ENCODE data around the gene BUB1.

Gene BUB1

GRCh38 chr2:110670826-110671225, 7.0 kb downstream of the BUB1 start:
- Histone ChIP-seq H3K27me3 (replicated peaks; ENCODE audit: control insufficient read depth, insufficient read depth, low read length) (no peaks in the 10 kb centered on the region), H3K36me3 (ENCODE audit: control insufficient read depth, insufficient read depth, low read length) (peaks cover 16% of the 10 kb centered on the region), H3K4me3 (replicated peaks; ENCODE audit: low read depth, low read length) (no peak overlapping the region)
- no peak for TF ChIP-seq CTCF (IDR thresholded peaks at IDR 0.05; ENCODE audit: insufficient read depth, low read length, poor library complexity, severe bottlenecking)
- no peak for DNase-seq (ENCODE audit: extremely low read depth, insufficient read length)

GRCh38 chr2:110669079-110669478, 8.8 kb downstream of the BUB1 start:
- no peaks in the 10 kb centered on the region for H3K27me3 ChIP-seq (replicated peaks; ENCODE audit: control insufficient read depth, insufficient read depth, low read length)
- TF ChIP-seq CTCF (IDR thresholded peaks at IDR 0.05; ENCODE audit: insufficient read depth, low read length, poor library complexity, severe bottlenecking), result no peak
- no peak overlapping the region for H3K4me3 ChIP-seq (replicated peaks; ENCODE audit: low read depth, low read length)
- DNase-seq (ENCODE audit: extremely low read depth, insufficient read length), result no peak
- H3K36me3 ChIP-seq (ENCODE audit: control insufficient read depth, insufficient read depth, low read length), result peaks cover 13% of the 10 kb centered on the region

DNA sequence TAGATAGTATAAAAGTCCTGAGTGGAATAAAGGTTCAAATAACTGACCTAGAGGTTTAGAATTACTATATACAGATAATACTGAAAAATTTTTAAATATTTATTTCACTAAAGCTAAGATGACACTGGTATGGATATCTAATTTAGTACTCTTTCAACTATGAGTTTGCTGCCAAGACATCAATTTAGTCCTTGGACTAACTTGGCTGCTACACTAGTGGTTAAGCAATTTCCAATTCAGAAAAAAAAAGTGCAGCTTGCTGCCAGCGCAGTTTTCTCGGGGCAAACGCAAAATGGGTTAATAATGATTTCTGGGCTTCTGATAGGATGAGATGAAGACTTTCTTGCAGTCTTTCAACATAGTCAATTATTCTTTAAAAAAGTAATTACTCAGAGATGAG, 10.8 kb downstream of the BUB1 start:
- no peak for DNase-seq (ENCODE audit: extremely low read depth, insufficient read length)
- Histone ChIP-seq H3K4me3 (replicated peaks; ENCODE audit: low read depth, low read length) (no peak overlapping the region), H3K36me3 (ENCODE audit: control insufficient read depth, insufficient read depth, low read length) (peaks cover 14% of the 10 kb centered on the region), H3K27me3 (replicated peaks; ENCODE audit: control insufficient read depth, insufficient read depth, low read length) (no peaks in the 10 kb centered on the region)
- no peak for TF ChIP-seq CTCF (IDR thresholded peaks at IDR 0.05; ENCODE audit: insufficient read depth, low read length, poor library complexity, severe bottlenecking)

- TF ChIP-seq CTCF (IDR thresholded peaks at IDR 0.05; ENCODE audit: insufficient read depth, low read length, poor library complexity, severe bottlenecking), result no peak
- peaks cover 21% of the 10 kb centered on the region for H3K36me3 ChIP-seq (ENCODE audit: control insufficient read depth, insufficient read depth, low read length)
- no peak for DNase-seq (ENCODE audit: extremely low read depth, insufficient read length)
- no peak overlapping the region for H3K4me3 ChIP-seq (replicated peaks; ENCODE audit: low read depth, low read length)
- H3K27me3 ChIP-seq (replicated peaks; ENCODE audit: control insufficient read depth, insufficient read depth, low read length), result no peaks in the 10 kb centered on the region
These were observed 13.7 kb downstream of the BUB1 start for GRCh38 chr2:110664135-110664534.

DNA sequence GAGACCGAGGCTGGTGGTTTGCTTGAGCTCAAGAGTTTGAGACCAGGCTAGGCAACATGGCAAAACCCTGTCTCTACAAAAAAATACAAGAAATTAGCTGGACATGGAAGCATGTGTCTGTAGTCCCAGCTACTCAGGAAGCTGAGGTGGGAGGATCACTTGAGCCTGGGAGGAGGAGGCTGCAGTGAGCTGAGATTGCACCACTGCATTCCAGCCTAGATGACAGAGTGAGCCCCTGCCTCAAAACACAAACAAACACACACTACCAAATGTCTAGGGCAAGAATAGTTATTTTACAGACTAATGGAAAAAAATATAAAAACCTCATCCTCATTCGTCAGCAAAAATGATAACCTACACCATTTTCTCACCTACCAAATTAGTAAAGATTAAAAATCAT, 15.3 kb downstream of the BUB1 start:
- no peak overlapping the region for H3K4me3 ChIP-seq (replicated peaks; ENCODE audit: low read depth, low read length)
- DNase-seq (ENCODE audit: extremely low read depth, insufficient read length), result no peak
- no peak for TF ChIP-seq CTCF (IDR thresholded peaks at IDR 0.05; ENCODE audit: insufficient read depth, low read length, poor library complexity, severe bottlenecking)
- H3K36me3 ChIP-seq (ENCODE audit: control insufficient read depth, insufficient read depth, low read length), result peaks cover 20% of the 10 kb centered on the region
- H3K27me3 ChIP-seq (replicated peaks; ENCODE audit: control insufficient read depth, insufficient read depth, low read length), result no peaks in the 10 kb centered on the region

DNA sequence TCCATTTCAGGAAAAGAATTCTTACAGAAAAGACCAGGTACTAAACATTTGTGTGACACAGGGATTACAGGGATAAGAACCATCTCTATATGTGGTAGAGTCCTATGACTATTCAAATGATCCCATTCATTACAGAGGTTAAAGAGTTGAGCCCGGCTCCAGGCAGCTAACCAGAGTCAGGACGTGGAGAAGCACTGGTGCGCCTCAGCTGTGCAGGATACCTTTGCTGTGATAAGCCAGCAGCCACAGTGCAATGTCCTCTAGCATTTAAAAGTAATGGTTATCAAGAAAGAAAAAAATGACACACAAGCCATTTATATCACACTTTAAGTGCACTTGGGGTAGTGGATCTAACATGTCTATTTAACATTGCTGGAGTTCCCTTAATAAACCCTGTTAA, 17.3 kb downstream of the BUB1 start:
- no peak for DNase-seq (ENCODE audit: extremely low read depth, insufficient read length)
- no peak overlapping the region for H3K4me3 ChIP-seq (replicated peaks; ENCODE audit: low read depth, low read length)
- TF ChIP-seq CTCF (IDR thresholded peaks at IDR 0.05; ENCODE audit: insufficient read depth, low read length, poor library complexity, severe bottlenecking), result no peak
- H3K36me3 ChIP-seq (ENCODE audit: control insufficient read depth, insufficient read depth, low read length), result peaks cover 19% of the 10 kb centered on the region
- H3K27me3 ChIP-seq (replicated peaks; ENCODE audit: control insufficient read depth, insufficient read depth, low read length), result no peaks in the 10 kb centered on the region

Data from GM06990 (cell line).